Upper lobe of right lung (tissue), 1 donor: ENCODE data around the gene OIP5. TPM values are rescaled to one million over a fixed set of nuclear protein-coding genes. Genes with fewer than 3 reads are reported as not detected.

Experiments used
- ATAC-seq: fragments of 200-7000 bp; cut with Tn5 transposase; one replicate; pipeline ENCODE4 v1.9.1; 2020; ENCODE audit warnings: mild to moderate bottlenecking, moderate library complexity
- DNase-seq: peaks from one replicate; pipeline ENCODE4 v3.0.0-alpha.2; 2020
- H3K27ac ChIP-seq: fragments of 200-600 bp; one replicate; pipeline ENCODE4 v1.8.0; 2022
- H3K27me3 ChIP-seq: fragments of 200-600 bp; one replicate; pipeline ENCODE4 v1.8.0; 2022; ENCODE audit warnings: mild to moderate bottlenecking
- H3K36me3 ChIP-seq: fragments of 200-600 bp; one replicate; pipeline ENCODE4 v1.8.0; 2022
- H3K4me1 ChIP-seq: fragments of 200-600 bp; one replicate; pipeline ENCODE4 v1.8.0; 2022
- H3K4me3 ChIP-seq: fragments of 200-600 bp; one replicate; pipeline ENCODE4 v1.8.0; 2022; ENCODE audit warnings: mild to moderate bottlenecking
- H3K9me3 ChIP-seq: fragments of 200-600 bp; one replicate; pipeline ENCODE4 v1.8.0; 2022
- CTCF ChIP-seq: fragments of 200-600 bp; IDR thresholded peaks from one replicate; pipeline ENCODE4 v1.8.0; 2022; ENCODE audit warnings: antibody characterized with exemption
- intact Hi-C: fragments of 100-400 bp; cut with DNase I; formaldehyde crosslinking; loops from one replicate; pipeline ENCODE4 v1.11.0; 2022
- total RNA-seq: library from RNA; stranded (reverse); fragmentation: NEBNext Ultra II Directional; extraction: Animal tissue kit (Norgen Biotek cat#: 25700); gene quantifications from one replicate; pipeline ENCODE4 v1.2.1, GENCODE V29; 2021
- donor health status: DM: no; HTN: yes; CAD: no; lungs with severe emphysema.

The OIP5 gene
- total RNA-seq, 1 donor from 2014 or later, result 0.55 TPM

DNA sequence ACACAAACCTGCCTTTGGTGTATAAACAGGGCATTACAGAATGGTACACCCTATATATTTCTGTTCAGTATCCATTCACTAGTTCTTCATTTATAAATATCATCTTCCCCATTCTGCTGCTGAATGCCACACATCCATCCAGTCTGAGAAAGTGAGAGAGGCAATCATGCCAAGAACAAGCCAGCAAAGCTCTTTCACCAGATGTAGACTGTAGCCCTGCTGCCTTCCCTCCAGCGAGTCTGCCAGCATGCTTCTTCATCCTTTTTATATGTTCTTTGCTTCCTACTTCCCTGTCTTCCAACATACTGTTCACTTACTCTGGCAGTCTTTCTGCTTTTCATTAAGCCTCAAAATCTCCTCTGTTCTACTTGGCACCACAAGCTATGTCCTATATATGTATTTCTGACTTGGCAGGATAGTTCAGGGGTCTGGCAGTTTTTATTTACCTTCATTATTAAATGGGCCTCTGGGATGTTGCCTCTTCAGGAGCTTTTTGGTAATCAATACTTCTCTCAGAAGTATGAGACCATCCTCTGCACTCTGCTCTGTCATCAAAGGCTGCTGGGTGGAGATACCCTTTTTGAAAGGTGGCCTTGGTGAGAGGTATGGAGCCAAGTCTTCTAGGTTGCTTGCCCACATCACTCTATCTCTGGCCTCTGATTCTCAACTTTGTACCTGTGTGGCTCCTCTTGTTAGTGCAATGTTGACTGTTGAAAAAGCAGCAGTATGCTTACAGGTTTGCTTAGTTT, 52.7 kb downstream of the OIP5 start:
- TF ChIP-seq CTCF, result no peak
- Histone ChIP-seq H3K9me3 (no peaks in the 10 kb centered on the region), H3K27me3 (no peaks in the 10 kb centered on the region), H3K36me3 (peaks cover 47% of the 10 kb centered on the region), H3K4me3 (no peak overlapping the region), H3K27ac (no peak overlapping the region), H3K4me1 (peaks cover 4% of the 10 kb centered on the region)
- intact Hi-C loops, result no loop called here
- ATAC-seq (no peak), DNase-seq (no peak)

GRCh38 chr15:41278319-41278718, 54.1 kb downstream of the OIP5 start:
- H3K36me3 ChIP-seq, result peaks cover 59% of the 10 kb centered on the region

DNA sequence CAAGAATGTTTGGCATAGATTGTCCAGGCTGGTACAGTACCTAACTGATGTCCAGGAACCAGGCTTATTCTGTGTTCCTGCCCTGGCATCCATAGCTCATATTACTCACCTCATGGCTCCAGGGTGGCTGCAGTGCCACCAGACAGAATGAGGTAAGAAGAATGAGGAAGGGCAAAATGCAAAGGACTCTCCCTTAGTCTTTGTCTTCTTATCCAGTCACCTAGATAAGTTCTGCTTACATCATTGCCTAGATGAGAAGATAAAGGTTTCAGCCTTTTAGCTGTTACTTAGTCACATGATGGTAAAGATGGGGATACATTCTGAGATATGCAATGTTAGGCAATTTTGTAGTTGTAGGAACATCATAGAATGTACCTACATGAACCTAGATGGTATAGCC, 55.6 kb downstream of the OIP5 start:
- Histone ChIP-seq H3K4me1 (no peaks in the 10 kb centered on the region), H3K4me3 (no peak overlapping the region), H3K36me3 (peaks cover 74% of the 10 kb centered on the region), H3K27me3 (no peaks in the 10 kb centered on the region), H3K27ac (no peak overlapping the region), H3K9me3 (no peaks in the 10 kb centered on the region)
- ATAC-seq (no peak), DNase-seq (no peak)
- intact Hi-C loops, result no loop called here
- no peak for TF ChIP-seq CTCF

More at GRCh38 chr15:41278319-41278718, 54.1 kb downstream of the OIP5 start:
- H3K4me3 ChIP-seq, result no peak overlapping the region
- no peaks in the 10 kb centered on the region for H3K9me3 ChIP-seq
- H3K4me1 ChIP-seq, result peaks cover 2% of the 10 kb centered on the region
- H3K27me3 ChIP-seq, result no peaks in the 10 kb centered on the region
- DNase-seq, result no peak
- H3K27ac ChIP-seq, result no peak overlapping the region
- TF ChIP-seq CTCF, result no peak
- intact Hi-C loops, result no loop called here
- ATAC-seq, result peak; percentile 32

GRCh38 chr15:41269887-41270286, 62.5 kb downstream of the OIP5 start:
- Histone ChIP-seq H3K4me1 (no peaks in the 10 kb centered on the region), H3K4me3 (no peak overlapping the region), H3K27me3 (no peaks in the 10 kb centered on the region), H3K27ac (no peak overlapping the region), H3K36me3 (peaks cover 71% of the 10 kb centered on the region), H3K9me3 (no peaks in the 10 kb centered on the region)
- no peak for TF ChIP-seq CTCF
- intact Hi-C loops, result no loop called here
- ATAC-seq (no peak), DNase-seq (no peak)

- H3K27ac ChIP-seq, result no peak overlapping the region
- H3K36me3 ChIP-seq, result peaks cover 46% of the 10 kb centered on the region
- H3K4me1 ChIP-seq, result peaks cover 25% of the 10 kb centered on the region
- no peaks in the 10 kb centered on the region for H3K27me3 ChIP-seq
- no peak for TF ChIP-seq CTCF
- ATAC-seq (peak; percentile 73), DNase-seq (no peak)
- intact Hi-C loops, result no loop called here
- H3K4me3 ChIP-seq, result no peak overlapping the region
- H3K9me3 ChIP-seq, result no peaks in the 10 kb centered on the region
Measured at GRCh38 chr15:41263891-41264351, 68.5 kb downstream of the OIP5 start.
